OCI-LY7 (cell line): ENCODE measurements around the gene TMEM200A.

ENCODE experiments used
- CTCF ChIP-seq: fragments of 200-600 bp; sonication (generic); conservative IDR thresholded peaks from 2 replicates; pipeline ENCODE4 v1.5.1; 2014; ENCODE audit warnings: mild to moderate bottlenecking, antibody characterized with exemption, low read length, moderate library complexity, mixed read lengths
- EZH2phosphoT487 ChIP-seq: fragments of 200-600 bp; sonication (generic); IDR thresholded peaks from 2 replicates; pipeline ENCODE4 v1.6.1; 2018; ENCODE audit warnings: low read depth, borderline replicate concordance, mild to moderate bottlenecking, mixed run types, antibody characterized with exemption, low read length, moderate library complexity, mixed read lengths

- TF ChIP-seq CTCF: no peak
- no peak for TF ChIP-seq EZH2phosphoT487
Measured at GRCh38 chr6:130420911-130421310, 55.1 kb downstream of the TMEM200A start.
